Vein endothelial cell (primary cell): ENCODE data around the gene NKX2-1. TPM values are rescaled to one million over a fixed set of nuclear protein-coding genes. Genes with fewer than 3 reads are reported as not detected.

Source experiments
- total RNA-seq: library from RNA; depleted of rRNA; stranded (reverse); fragments of >200 nt; gene quantifications from 2 replicates; pipeline ENCODE4 v1.2.3, GENCODE V29; 2012

NKX2-1 gene
- total RNA-seq: not detected in 2 replicates

GRCh38 chr14:36519431-36520321 is at the start of gene NKX2-1:
TSS of gene NKX2-1 (minus strand) at chr14:36520232. CDS start at chr14:36520129, 103 bp downstream.

Other genes starting within 250 kb of the NKX2-1 start
- 9.5 and 9.9 TPM in 2 replicates for gene MBIP, start 199.6 kb downstream of the NKX2-1 start, total RNA-seq
- not detected in 2 replicates for gene NKX2-8, start 62.4 kb upstream of the NKX2-1 start, total RNA-seq
- gene PAX9, start 141.6 kb upstream of the NKX2-1 start, total RNA-seq: 0.19 and 1.6 TPM in 2 replicates